ENCODE results near the gene STOX1. TPM values are rescaled to one million over a fixed set of nuclear protein-coding genes. Genes with fewer than 3 reads are reported as not detected.
"Not testable (repeated sequence)": the region's sequence is repeated elsewhere in the genome, so short reads cannot be mapped to it uniquely, and the experiment has no call there.

STOX1 gene
- total RNA-seq, 2 experiments from 2014 or later, result 0.74 to 0.87 TPM

GRCh38 chr10:68831961-68832455 is 4.7 kb downstream of the STOX1 start:
- CTCF ChIA-PET, result interaction anchor here (0.6 to 1.0 kb wide), 2 partner anchors 150 to 494 kb away, joined by 3 read pairs; no protein-coding TSS in a partner anchor
- H3K36me3 Mint-ChIP-seq (ENCODE audit: low read depth), result no peaks in the 10 kb centered on the region
- no peaks in the 10 kb centered on the region for H3K9me3 Mint-ChIP-seq (ENCODE audit: low read depth)
- H3K4me1 Mint-ChIP-seq, result peaks cover 14% of the 10 kb centered on the region
- no peaks in the 10 kb centered on the region for H3K27me3 Mint-ChIP-seq
- H3K4me3 Mint-ChIP-seq, result no peak overlapping the region
- POLR2A ChIA-PET, result no interaction called here
- ATAC-seq (no peak), DNase-seq (no peak)
- intact Hi-C loops (cut with DNase I, micrococcal nuclease), result no loop called here
- no peak overlapping the region for H3K27ac Mint-ChIP-seq

- POLR2A ChIA-PET, result no interaction called here
These were observed 5.3 kb downstream of the STOX1 start for GRCh38 chr10:68832601-68833000.

DNA sequence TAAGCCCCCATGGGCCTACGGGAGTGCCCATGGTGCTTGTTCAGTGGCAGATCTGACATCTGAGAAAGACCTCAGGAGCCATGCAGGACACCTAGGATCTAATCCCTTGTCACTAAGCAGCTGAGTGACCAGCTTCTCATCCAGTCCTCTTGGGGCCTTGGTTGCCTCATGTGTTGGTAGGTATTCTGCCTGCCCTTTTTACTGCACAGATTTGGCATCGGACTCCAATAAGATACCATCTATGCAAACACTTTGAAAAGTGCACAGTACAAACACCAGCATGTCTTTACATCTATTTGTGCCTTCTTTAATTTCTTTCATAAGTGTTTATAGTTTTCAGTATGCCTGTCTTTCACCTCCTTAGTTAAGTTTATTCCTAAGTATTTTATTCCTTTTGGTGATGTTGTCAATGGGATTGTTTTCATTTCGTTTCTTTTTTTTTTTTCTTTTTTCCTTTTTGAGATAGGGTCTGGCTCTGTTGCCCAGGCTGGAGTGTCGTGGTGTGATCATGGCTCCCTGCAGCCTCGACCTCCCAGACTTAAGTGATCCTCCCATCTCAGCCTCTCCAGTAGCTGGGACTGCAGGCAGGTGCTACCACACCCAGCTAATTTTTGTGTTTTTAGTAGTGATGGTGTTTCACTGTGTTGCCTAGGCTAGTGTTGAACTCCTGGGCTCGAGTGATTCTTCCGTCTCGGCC is 10.4 kb downstream of the STOX1 start:
- intact Hi-C loops (cut with DNase I, micrococcal nuclease), result no loop called here
- Mint-ChIP-seq H3K27me3 (no peaks in the 10 kb centered on the region), H3K36me3 (ENCODE audit: low read depth) (no peaks in the 10 kb centered on the region), H3K4me1 (no peaks in the 10 kb centered on the region), H3K27ac (no peak overlapping the region), H3K4me3 (no peak overlapping the region), H3K9me3 (ENCODE audit: low read depth) (no peaks in the 10 kb centered on the region)
- no peak for DNase-seq
- POLR2A ChIA-PET, result no interaction called here
- ATAC-seq, result no peak
- CTCF ChIA-PET, result interaction anchor here (0.7 kb wide), 1 partner anchor 40 kb away, joined by 3 read pairs; no protein-coding TSS in a partner anchor

More at GRCh38 chr10:68832601-68833000, 5.3 kb downstream of the STOX1 start:
- CTCF ChIA-PET, result interaction anchor here (0.6 to 1.0 kb wide), 2 partner anchors 151 to 493 kb away, joined by 3 read pairs; no protein-coding TSS in a partner anchor
- Mint-ChIP-seq H3K27ac (no peak overlapping the region), H3K36me3 (ENCODE audit: low read depth) (no peaks in the 10 kb centered on the region), H3K4me3 (no peak overlapping the region), H3K9me3 (ENCODE audit: low read depth) (no peaks in the 10 kb centered on the region), H3K4me1 (peaks cover 14% of the 10 kb centered on the region), H3K27me3 (no peaks in the 10 kb centered on the region)
- ATAC-seq, result no peak
- intact Hi-C loops (cut with DNase I, micrococcal nuclease), result no loop called here
- no peak for DNase-seq

- H3K4me3 Mint-ChIP-seq; H3K36me3 Mint-ChIP-seq (ENCODE audit: low read depth); POLR2A ChIA-PET; H3K27ac Mint-ChIP-seq; H3K9me3 Mint-ChIP-seq (ENCODE audit: low read depth); intact Hi-C loops (cut with DNase I, micrococcal nuclease); CTCF ChIA-PET; DNase-seq; H3K27me3 Mint-ChIP-seq; ATAC-seq; H3K4me1 Mint-ChIP-seq: not testable (repeated sequence)
These were observed 13.3 kb downstream of the STOX1 start for GRCh38 chr10:68840650-68841049.

GRCh38 chr10:68848281-68848680 is 20.9 kb downstream of the STOX1 start:
- no peak for ATAC-seq
- CTCF ChIA-PET, result no interaction called here
- H3K9me3 Mint-ChIP-seq (ENCODE audit: low read depth), result no peaks in the 10 kb centered on the region

GRCh38 chr10:68848806-68849205 is 21.5 kb downstream of the STOX1 start:
- ChIA-PET CTCF (interaction anchor here (0.8 kb wide), 1 partner anchor 52 kb away, joined by 3 read pairs; no protein-coding TSS in a partner anchor), POLR2A (no interaction called here)
- no peaks in the 10 kb centered on the region for H3K9me3 Mint-ChIP-seq (ENCODE audit: low read depth)
- DNase-seq (no peak), ATAC-seq (no peak)
- no peak overlapping the region for H3K4me3 Mint-ChIP-seq
- H3K36me3 Mint-ChIP-seq (ENCODE audit: low read depth), result no peaks in the 10 kb centered on the region
- no peaks in the 10 kb centered on the region for H3K4me1 Mint-ChIP-seq
- H3K27me3 Mint-ChIP-seq, result no peaks in the 10 kb centered on the region
- intact Hi-C loops (cut with DNase I, micrococcal nuclease), result no loop called here
- H3K27ac Mint-ChIP-seq, result no peak overlapping the region

More at GRCh38 chr10:68848281-68848680, 20.9 kb downstream of the STOX1 start:
- Mint-ChIP-seq H3K4me3 (no peak overlapping the region), H3K27me3 (no peaks in the 10 kb centered on the region), H3K4me1 (no peaks in the 10 kb centered on the region), H3K27ac (no peak overlapping the region), H3K36me3 (ENCODE audit: low read depth) (no peaks in the 10 kb centered on the region)
- DNase-seq, result no peak
- intact Hi-C loops (cut with DNase I, micrococcal nuclease), result no loop called here
- POLR2A ChIA-PET, result no interaction called here

DNA sequence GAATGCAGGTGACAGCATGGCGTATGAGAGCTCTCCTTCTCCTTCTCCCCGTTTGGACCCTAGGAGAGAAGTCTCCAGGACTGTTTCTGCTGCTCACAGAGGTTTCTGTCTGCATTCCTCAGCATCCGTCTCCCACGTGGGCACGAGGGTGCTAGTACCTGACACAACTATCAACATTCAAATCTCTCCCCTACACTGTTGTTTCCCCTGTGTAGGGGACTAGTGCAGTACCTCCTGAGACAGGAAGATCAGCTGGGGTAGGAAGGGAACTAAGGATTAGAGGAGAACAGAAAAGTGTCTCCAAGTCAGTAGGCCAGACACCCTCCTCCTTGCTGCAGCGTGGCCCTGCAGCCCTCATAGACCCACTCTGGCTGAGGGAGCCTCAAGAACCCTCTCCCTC is 29.0 kb downstream of the STOX1 start:
- peaks cover 2% of the 10 kb centered on the region for H3K27me3 Mint-ChIP-seq
- H3K9me3 Mint-ChIP-seq (ENCODE audit: low read depth), result peaks cover 15% of the 10 kb centered on the region
- ChIA-PET CTCF (interaction anchor here (0.7 kb wide), 1 partner anchor 667 kb away, joined by 3 read pairs; no protein-coding TSS in a partner anchor), POLR2A (no interaction called here)
- no peaks in the 10 kb centered on the region for H3K4me1 Mint-ChIP-seq
- peaks cover 9% of the 10 kb centered on the region for H3K36me3 Mint-ChIP-seq (ENCODE audit: low read depth)
- no peak overlapping the region for H3K27ac Mint-ChIP-seq
- intact Hi-C loops (cut with DNase I, micrococcal nuclease), result no loop called here
- no peak for DNase-seq
- no peak overlapping the region for H3K4me3 Mint-ChIP-seq
- ATAC-seq, result no peak

DNA sequence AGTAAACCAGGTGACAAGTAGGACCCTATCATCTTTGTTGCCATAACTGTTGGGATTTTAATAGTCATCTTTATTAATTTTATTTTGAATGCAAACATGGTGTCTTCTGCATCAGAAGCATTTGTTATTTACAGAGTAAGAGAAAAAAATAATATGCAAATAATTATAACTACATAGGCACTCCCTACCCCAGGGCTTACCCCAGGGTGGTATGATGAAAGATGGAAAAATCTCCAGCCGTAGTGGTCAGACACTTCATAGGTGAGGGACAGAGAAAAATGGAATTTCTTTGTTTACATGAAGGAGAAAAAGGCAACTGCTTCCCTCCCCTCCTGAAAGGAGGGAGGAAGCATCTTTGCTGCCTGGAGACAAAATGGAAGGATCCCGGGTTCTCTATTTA is 29.7 kb downstream of the STOX1 start:
- DNase-seq (no peak), ATAC-seq (no peak)
- H3K9me3 Mint-ChIP-seq (ENCODE audit: low read depth), result peaks cover 19% of the 10 kb centered on the region
- H3K4me1 Mint-ChIP-seq, result no peaks in the 10 kb centered on the region
- intact Hi-C loops (cut with DNase I, micrococcal nuclease), result no loop called here
- H3K36me3 Mint-ChIP-seq (ENCODE audit: low read depth), result peaks cover 9% of the 10 kb centered on the region
- POLR2A ChIA-PET, result no interaction called here
- CTCF ChIA-PET, result interaction anchor here (0.7 to 1.1 kb wide), 2 partner anchors 22 to 668 kb away, joined by 3 read pairs; no protein-coding TSS in a partner anchor
- peaks cover 2% of the 10 kb centered on the region for H3K27me3 Mint-ChIP-seq
- H3K4me3 Mint-ChIP-seq, result no peak overlapping the region
- H3K27ac Mint-ChIP-seq, result no peak overlapping the region

DNA sequence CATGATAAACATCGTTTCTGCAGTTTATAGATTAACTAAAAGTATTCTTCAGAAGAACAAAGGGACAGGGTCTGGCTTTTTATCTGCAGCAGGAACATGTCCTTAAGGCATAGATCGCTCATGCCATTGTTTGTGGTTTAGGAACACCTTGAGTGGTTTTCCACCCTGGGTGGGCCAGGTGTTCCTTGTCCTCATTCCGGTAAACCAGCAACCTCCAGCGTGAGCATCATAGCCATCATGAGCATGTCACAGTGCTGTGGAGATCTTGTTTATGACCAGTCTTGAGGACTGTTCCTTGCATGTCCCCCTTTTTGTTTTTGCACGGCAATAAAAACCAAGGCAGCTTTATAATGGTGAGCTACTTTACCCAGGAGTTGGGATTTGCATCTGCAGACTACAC is 33.9 kb downstream of the STOX1 start:
- DNase-seq (no peak), ATAC-seq (no peak)
- no peak overlapping the region for H3K27ac Mint-ChIP-seq
- no peaks in the 10 kb centered on the region for H3K27me3 Mint-ChIP-seq
- ChIA-PET CTCF (no interaction called here), POLR2A (no interaction called here)
- H3K4me1 Mint-ChIP-seq, result no peaks in the 10 kb centered on the region
- peaks cover 27% of the 10 kb centered on the region for H3K9me3 Mint-ChIP-seq (ENCODE audit: low read depth)
- intact Hi-C loops (cut with DNase I, micrococcal nuclease), result no loop called here
- peaks cover 9% of the 10 kb centered on the region for H3K36me3 Mint-ChIP-seq (ENCODE audit: low read depth)
- H3K4me3 Mint-ChIP-seq, result no peak overlapping the region

DNA sequence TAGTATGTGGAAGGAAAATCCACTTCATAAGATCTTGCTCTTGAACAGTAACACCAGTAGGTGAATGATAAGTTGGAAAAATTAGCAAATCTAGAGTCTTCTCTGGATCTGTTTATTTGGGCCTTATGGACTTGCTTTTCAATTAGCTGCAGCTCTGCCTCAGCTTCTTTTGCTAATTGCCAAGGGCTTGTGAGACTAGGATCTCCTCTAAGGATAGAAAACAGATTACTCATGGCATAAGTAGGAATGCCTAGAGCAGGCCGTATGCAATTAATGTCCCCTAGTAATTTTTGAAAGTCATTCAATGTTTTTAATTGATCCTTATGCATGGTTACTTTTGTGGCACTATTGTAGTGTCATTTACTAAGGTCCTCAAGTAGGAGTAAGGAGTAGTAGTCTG is 37.3 kb downstream of the STOX1 start:
- ChIA-PET CTCF (interaction anchor here (0.6 kb wide), 1 partner anchor 22 kb away, joined by 3 read pairs; no protein-coding TSS in a partner anchor), POLR2A (no interaction called here)
- no peak for ATAC-seq
- Mint-ChIP-seq H3K27ac (no peak overlapping the region), H3K9me3 (ENCODE audit: low read depth) (peaks cover 24% of the 10 kb centered on the region), H3K4me3 (no peak overlapping the region), H3K4me1 (no peaks in the 10 kb centered on the region), H3K27me3 (no peaks in the 10 kb centered on the region), H3K36me3 (ENCODE audit: low read depth) (peaks cover 7% of the 10 kb centered on the region)
- intact Hi-C loops (cut with DNase I, micrococcal nuclease), result no loop called here
- DNase-seq, result no peak

- not testable (repeated sequence) for H3K27me3 Mint-ChIP-seq
These were observed 40.8 kb downstream of the STOX1 start for GRCh38 chr10:68868173-68868572.

GRCh38 chr10:68869623-68870022 is 42.3 kb downstream of the STOX1 start:
- Mint-ChIP-seq H3K9me3 (ENCODE audit: low read depth) (no peaks in the 10 kb centered on the region), H3K36me3 (ENCODE audit: low read depth) (no peaks in the 10 kb centered on the region)
- POLR2A ChIA-PET, result no interaction called here

More at GRCh38 chr10:68868173-68868572, 40.8 kb downstream of the STOX1 start:
- H3K9me3 Mint-ChIP-seq (ENCODE audit: low read depth); ATAC-seq; CTCF ChIA-PET; H3K27ac Mint-ChIP-seq; H3K4me3 Mint-ChIP-seq; intact Hi-C loops (cut with DNase I, micrococcal nuclease); POLR2A ChIA-PET; DNase-seq; H3K36me3 Mint-ChIP-seq (ENCODE audit: low read depth): not testable (repeated sequence)
- H3K4me1 Mint-ChIP-seq, result peaks cover 13% of the 10 kb centered on the region

More at GRCh38 chr10:68869623-68870022, 42.3 kb downstream of the STOX1 start:
- Mint-ChIP-seq H3K4me1 (peaks cover 13% of the 10 kb centered on the region), H3K27me3 (no peaks in the 10 kb centered on the region), H3K27ac (no peak overlapping the region), H3K4me3 (no peak overlapping the region)
- CTCF ChIA-PET, result interaction anchor here (0.9 to 1.1 kb wide), 2 partner anchors 9 to 657 kb away, joined by 3 read pairs; no protein-coding TSS in a partner anchor
- intact Hi-C loops (cut with DNase I, micrococcal nuclease), result no loop called here
- ATAC-seq, result no peak
- no peak for DNase-seq

Data from activated CD4-positive, alpha-beta T cell treated with anti-CD3 and anti-CD28 coated beads for 36 hours (primary cell).